IMR-90 (cell line): ENCODE measurements around the gene GOLGA8N. TPM values are rescaled to one million over a fixed set of nuclear protein-coding genes. Genes with fewer than 3 reads are reported as not detected.

ENCODE experiments used
- ATAC-seq: fragments of 200-7000 bp; cut with Tn5 transposase; 2 replicates; pipeline ENCODE4 v1.9.1; 2020; ENCODE audit warnings: low read depth, mild to moderate bottlenecking, moderate library complexity
- BruUV-seq: library from RNA; stranded (reverse); fragments of 400-500 nt; replicated peaks from 2 replicates; lab custom pipeline; 2021; lab: Mats Ljungman, UMichigan
- CTCF ChIA-PET: fragments of 300-600 bp; formaldehyde crosslinking; extraction: SDS; loops from one replicate; lab custom pipeline; 2021; ENCODE audit warnings: antibody characterized with exemption; lab: Yijun Ruan, JAX
- POLR2A ChIA-PET: fragments of 300-600 bp; sonication (Branson Sonifier 250); formaldehyde crosslinking; loops from one replicate; lab custom pipeline; 2022; ENCODE audit warnings: antibody characterized with exemption; ENCODE audit not compliant: unreplicated experiment; lab: Charles Lee
- DNase-seq: peaks from one replicate; pipeline ENCODE4 v3.0.0; 2013
- H2AFZ ChIP-seq: replicated peaks from 2 replicates; pipeline ENCODE3; 2013; ENCODE audit warnings: low read length, mild to moderate bottlenecking; ENCODE audit not compliant: poor library complexity
- H2AK5ac ChIP-seq: 2 replicates; pipeline ENCODE4 v1.6.1; 2013; ENCODE audit warnings: low read depth, low read length, inconsistent platforms
- H2AK9ac ChIP-seq: replicated peaks from 2 replicates; pipeline ENCODE3; 2013; ENCODE audit warnings: mild to moderate bottlenecking, low read depth, low read length, moderate library complexity; ENCODE audit not compliant: poor library complexity
- H2BK120ac ChIP-seq: 2 replicates; pipeline ENCODE4 v1.6.1; 2013; ENCODE audit warnings: low read depth, low read length, inconsistent platforms
- H2BK15ac ChIP-seq: 3 replicates; pipeline ENCODE4 v1.6.1; 2013; ENCODE audit warnings: low read depth, low read length, inconsistent platforms
- H2BK20ac ChIP-seq: 2 replicates; pipeline ENCODE4 v1.6.1; 2013; ENCODE audit warnings: low read depth, mild to moderate bottlenecking, inconsistent platforms, low read length, moderate library complexity
- H2BK5ac ChIP-seq: 2 replicates; pipeline ENCODE4 v1.6.1; 2013; ENCODE audit warnings: mild to moderate bottlenecking, low read depth, low read length, inconsistent platforms; ENCODE audit not compliant: poor library complexity, severe bottlenecking
- H3K14ac ChIP-seq: replicated peaks from 2 replicates; pipeline ENCODE4 v1.6.1; 2013; ENCODE audit warnings: low read depth, low read length, inconsistent platforms
- H3K18ac ChIP-seq: 2 replicates; pipeline ENCODE4 v1.6.1; 2013; ENCODE audit warnings: low read depth, low read length, control low read depth
- H3K23ac ChIP-seq: 2 replicates; pipeline ENCODE4 v1.6.1; 2013; ENCODE audit warnings: low read depth, low read length, inconsistent platforms
- H3K27ac ChIP-seq: 2 replicates; pipeline ENCODE4 v1.5.1; 2013; ENCODE audit warnings: mild to moderate bottlenecking, control low read depth, low read length; ENCODE audit not compliant: insufficient read depth
- H3K27me3 ChIP-seq: 2 replicates; pipeline ENCODE4 v1.6.1; 2013; ENCODE audit warnings: low read length; ENCODE audit not compliant: control insufficient read depth, insufficient read depth
- H3K36me3 ChIP-seq: 2 replicates; pipeline ENCODE4 v1.6.1; 2013; ENCODE audit warnings: low read length, mixed read lengths; ENCODE audit not compliant: control insufficient read depth, insufficient read depth
- H3K4ac ChIP-seq: 2 replicates; pipeline ENCODE4 v1.6.1; 2013; ENCODE audit warnings: low read depth, low read length, inconsistent platforms
- H3K4me1 ChIP-seq: 2 replicates; pipeline ENCODE4 v1.6.1; 2013; ENCODE audit warnings: low read length, mixed read lengths; ENCODE audit not compliant: control insufficient read depth, insufficient read depth
- H3K4me2 ChIP-seq: 2 replicates; pipeline ENCODE4 v1.6.1; 2013; ENCODE audit warnings: low read depth, mild to moderate bottlenecking, control low read depth, low read length, moderate library complexity
- H3K4me3 ChIP-seq: 2 replicates; pipeline ENCODE4 v1.5.1; 2013; ENCODE audit warnings: low read depth, mild to moderate bottlenecking, control low read depth, low read length, moderate library complexity; ENCODE audit not compliant: insufficient read depth
- H3K56ac ChIP-seq: 2 replicates; pipeline ENCODE4 v1.6.1; 2013; ENCODE audit warnings: low read length, inconsistent platforms; ENCODE audit not compliant: insufficient read depth; ENCODE audit errors: extremely low read depth
- H3K79me1 ChIP-seq, 2 experiments: 2 replicates each; pipeline ENCODE4 v1.6.1; 2013; ENCODE audit warnings: low read length in 2 of 2, inconsistent platforms in 1 of 2, low read depth in 1 of 2
- H3K9ac ChIP-seq: 2 replicates; pipeline ENCODE4 v1.6.1; 2013; ENCODE audit warnings: low read depth, low read length, control low read depth
- H3K9me1 ChIP-seq: 2 replicates; pipeline ENCODE4 v1.6.1; 2013; ENCODE audit warnings: low read length, inconsistent platforms; ENCODE audit not compliant: insufficient read depth
- H3K9me3 ChIP-seq: 2 replicates; pipeline ENCODE4 v1.6.1; 2013; ENCODE audit warnings: low read length; ENCODE audit not compliant: control insufficient read depth, insufficient read depth
- H4K20me1 ChIP-seq: 2 replicates; pipeline ENCODE4 v1.6.1; 2013; ENCODE audit warnings: low read length, inconsistent platforms; ENCODE audit not compliant: insufficient read depth
- H4K5ac ChIP-seq: 2 replicates; pipeline ENCODE4 v1.6.1; 2013; ENCODE audit warnings: mild to moderate bottlenecking, low read depth, low read length, control low read depth
- H4K8ac ChIP-seq, 2 experiments: 2 replicates each; pipeline ENCODE4 v1.6.1; 2013; ENCODE audit warnings: low read depth in 2 of 2, low read length in 2 of 2, control low read depth in 1 of 2, inconsistent platforms in 1 of 2
- H4K91ac ChIP-seq: 2 replicates; pipeline ENCODE4 v1.6.1; 2013; ENCODE audit warnings: low read depth, low read length, inconsistent platforms; ENCODE audit not compliant: insufficient read depth
- BHLHE40 ChIP-seq: fragments of 150-350 bp; IDR thresholded peaks from 2 replicates; pipeline ENCODE4 v1.6.1; 2016; ENCODE audit warnings: mild to moderate bottlenecking, low read depth, low read length
- CHD1 ChIP-seq: IDR thresholded peaks from 2 replicates; pipeline ENCODE4 v1.6.1; 2012; ENCODE audit warnings: low read depth, low read length, improper control_type of control experiment
- CTCF ChIP-seq: conservative IDR thresholded peaks from 2 replicates; pipeline ENCODE4 v1.5.1; 2012; ENCODE audit warnings: mild to moderate bottlenecking, low read depth, low read length, improper control_type of control experiment
- ELK1 ChIP-seq: fragments of 150-350 bp; IDR thresholded peaks from 2 replicates; pipeline ENCODE4 v1.6.1; 2016; ENCODE audit warnings: low read depth, mild to moderate bottlenecking, low read length, moderate library complexity, borderline replicate concordance
- FOS ChIP-seq: fragments of 150-350 bp; IDR thresholded peaks from 2 replicates; pipeline ENCODE4 v1.6.1; 2016; ENCODE audit warnings: low read depth, low read length
- MAFK ChIP-seq: IDR thresholded peaks from 2 replicates; pipeline ENCODE4 v1.6.1; 2012; ENCODE audit warnings: low read depth, low read length, improper control_type of control experiment
- MAZ ChIP-seq: IDR thresholded peaks from 2 replicates; pipeline ENCODE4 v1.6.1; 2012; ENCODE audit warnings: low read depth, mild to moderate bottlenecking, low read length, improper control_type of control experiment, moderate library complexity, borderline replicate concordance
- MXI1 ChIP-seq: IDR thresholded peaks from 2 replicates; pipeline ENCODE4 v1.6.1; 2012; ENCODE audit warnings: low read depth, mild to moderate bottlenecking, low read length, moderate library complexity, borderline replicate concordance
- NFE2L2 ChIP-seq: fragments of 150-350 bp; IDR thresholded peaks from 2 replicates; pipeline ENCODE4 v1.6.1; 2016; ENCODE audit warnings: low read depth, mild to moderate bottlenecking, low read length
- RAD21 ChIP-seq: IDR thresholded peaks from 2 replicates; pipeline ENCODE4 v1.6.1; 2012; ENCODE audit warnings: low read length, improper control_type of control experiment
- RCOR1 ChIP-seq: IDR thresholded peaks from 2 replicates; pipeline ENCODE4 v1.6.1; 2012; ENCODE audit warnings: mild to moderate bottlenecking, low read length, improper control_type of control experiment; ENCODE audit not compliant: insufficient replicate concordance
- SMC3 ChIP-seq: fragments of 150-350 bp; IDR thresholded peaks from 2 replicates; pipeline ENCODE4 v1.6.1; 2016; ENCODE audit warnings: low read depth, mild to moderate bottlenecking, antibody characterized with exemption, low read length, moderate library complexity
- WGBS, 2 experiments: methylation state at CpG; one replicate each; pipeline versions ENCODE4 v1.1.5 to v1.1.7; 2013; ENCODE audit warnings: missing lambda C conversion rate in 2 of 2; ENCODE audit not compliant: insufficient read length in 1 of 2; ENCODE audit errors: extremely low coverage in 2 of 2; 5-methylcytosine and 5-hydroxymethylcytosine counted together
- dilution Hi-C: fragments of 300-500 bp; cut with HindIII; formaldehyde crosslinking; loops from one replicate; pipeline ENCODE4 v1.14.3; 2018; ENCODE audit warnings: low sequenced_read_pairs; ENCODE audit not compliant: unreplicated experiment
- in situ Hi-C: fragments of 300-500 bp; cut with MboI; formaldehyde crosslinking; loops from 3 replicates; pipeline ENCODE4 v1.14.3; 2019; ENCODE audit warnings: low sequenced_read_pairs, inconsistent platforms, mixed read lengths
- intact Hi-C: fragments of 100-400 bp; cut with micrococcal nuclease; formaldehyde crosslinking; loops from 2 replicates; pipeline ENCODE4 v1.10.0; 2022
- polyA plus RNA-seq, 3 experiments: library from polyadenylated mRNA; depleted of rRNA; stranded (reverse); fragments of >200 nt; gene quantifications; 2 replicates each; pipeline ENCODE4 v1.2.3, GENCODE V29; 2012; ENCODE audit warnings: low replicate concordance in 1 of 3
- total RNA-seq: library from RNA; depleted of rRNA; stranded (reverse); fragments of >200 nt; gene quantifications from 2 replicates; pipeline ENCODE4 v1.2.3, GENCODE V29; 2012

Gene GOLGA8N
- total and polyA plus RNA-seq, 2 of the 4 experiments (the other 2 are of a cell fraction): 0.72 to 1.8 TPM

DNA sequence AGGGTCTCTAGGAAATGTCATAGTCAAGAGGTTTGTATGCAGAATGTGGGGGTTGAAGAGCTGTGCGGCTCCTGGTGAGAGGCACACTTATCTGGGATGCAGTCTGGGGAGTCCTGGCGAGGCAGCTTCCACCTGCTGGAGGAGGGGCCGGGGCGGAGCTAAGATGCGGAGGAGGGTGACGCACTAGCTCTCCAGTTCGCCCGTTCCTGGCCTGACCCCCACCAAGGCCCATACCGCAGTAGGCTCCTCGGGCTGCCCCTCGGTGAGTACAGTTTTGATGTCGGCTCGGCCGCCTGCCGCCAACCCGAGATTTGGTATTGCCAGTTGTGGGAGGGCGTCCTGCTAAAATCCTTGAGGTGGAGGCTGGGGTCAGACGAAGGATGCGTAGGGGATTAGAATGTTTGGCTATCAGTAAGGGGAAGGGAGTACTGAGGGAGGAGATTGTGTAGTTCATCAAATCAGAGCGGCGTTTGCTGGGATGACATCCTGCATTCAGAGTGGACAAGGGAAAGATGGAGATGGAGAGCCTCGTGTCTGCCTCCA lies 48.3 kb downstream of the GOLGA8N start, which contains the start of gene SCG5 (continued):
- no peak for TF ChIP-seq MXI1

DNA sequence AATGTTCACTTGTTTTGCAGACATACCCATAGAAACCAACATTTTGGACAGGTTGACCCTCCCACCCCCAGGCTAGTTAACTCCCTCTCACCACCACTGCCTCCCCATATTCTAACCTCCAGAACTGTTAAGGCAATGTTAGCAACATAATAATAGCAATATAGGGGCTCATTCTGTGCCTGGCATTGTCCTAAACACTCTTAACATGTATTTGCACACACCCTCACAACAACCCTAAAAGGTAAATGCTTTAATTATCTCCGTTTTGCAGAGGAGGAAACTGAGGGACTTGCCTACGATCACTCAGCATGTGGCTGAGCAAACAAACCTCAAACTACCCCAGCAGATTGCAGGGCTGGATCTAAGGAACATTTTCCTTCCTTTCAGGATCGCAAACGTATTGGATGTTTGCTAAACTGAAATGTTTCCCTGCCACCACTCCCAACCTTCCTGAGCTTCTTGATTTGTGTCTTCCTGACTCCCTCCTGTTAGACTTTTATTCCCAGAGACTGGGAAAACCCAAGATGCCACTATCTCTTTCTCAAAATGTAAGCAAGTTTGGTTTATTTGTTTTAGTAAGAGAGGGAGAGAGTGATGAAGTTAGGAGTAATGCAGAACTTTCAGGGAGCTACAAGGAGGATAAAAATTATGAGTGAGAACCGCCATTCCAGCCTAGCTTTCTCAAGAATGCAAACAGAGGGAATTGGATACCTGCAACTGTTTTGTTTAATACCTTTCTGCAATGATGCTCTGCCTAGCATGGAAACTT lies 49.6 kb downstream of the GOLGA8N start:
- ChIA-PET CTCF (no interaction called here), POLR2A (no interaction called here)
- Histone ChIP-seq H2AK9ac (no peak overlapping the region), H3K27ac (no peak overlapping the region), H3K4me2 (peak overlapping the region; percentile 61), H2BK120ac (peak overlapping the region; percentile 46; the same call in 1 of the 2 replicates), H2AK5ac (no peak overlapping the region), H2AFZ (peak overlapping the region; percentile 65), H2BK15ac (no peak overlapping the region), H3K9ac (no peak overlapping the region), H3K9me1 (peaks cover 12% of the 10 kb centered on the region; the same call in 1 of the 2 replicates), H3K4ac (peak overlapping the region; percentile 50), H4K8ac (peak overlapping the region in 1 of 2 experiments; percentile 36; a peak in 2 of 4 replicates), H3K27me3 (no peaks in the 10 kb centered on the region), H3K79me1 (peaks cover 0 to 12% of the 10 kb centered on the region in 2 experiments; a peak in 2 of 4 replicates), H2BK20ac (peak overlapping the region; percentile 60), H3K4me3 (no peak overlapping the region), H2BK5ac (no peak overlapping the region), H3K4me1 (peaks cover 12% of the 10 kb centered on the region), H3K36me3 (no peaks in the 10 kb centered on the region), H4K91ac (0 out of 2 replicates have a peak overlapping the region, but pooled peaks have one; percentile 36), H4K5ac (peak overlapping the region; percentile 39; the same call in 1 of the 2 replicates), H4K20me1 (no peaks in the 10 kb centered on the region), H3K56ac (no peak overlapping the region), H3K18ac (peak overlapping the region; percentile 61; the same call in 1 of the 2 replicates), H3K23ac (peak overlapping the region; percentile 44; the same call in 1 of the 2 replicates), H3K14ac (peak overlapping the region; percentile 55; the same call in 1 of the 2 replicates), H3K9me3 (no peaks in the 10 kb centered on the region)
- no TSS peak for BruUV-seq
- ATAC-seq (peak; percentile 36), DNase-seq (peak; percentile 58)
- WGBS, 2 experiments: 53% methylated on average over 3 of the region's 5 CpGs; no CpG with 5 or more reads in 1 of the 2 experiments
- dilution Hi-C loops (no loop called here), in situ Hi-C loops (no loop called here), intact Hi-C loops (no loop called here)
- TF ChIP-seq SMC3: no peak
- TF ChIP-seq MAZ: no peak
- no peak for TF ChIP-seq RAD21
- no peak for TF ChIP-seq BHLHE40
- TF ChIP-seq FOS: no peak
- no peak for TF ChIP-seq RCOR1
- no peak for TF ChIP-seq CHD1
- no peak for TF ChIP-seq MAFK
- TF ChIP-seq NFE2L2: no peak
- no peak for TF ChIP-seq ELK1
- no peak for TF ChIP-seq CTCF
